ENCODE data around the gene OSBPL8. TPM values are rescaled to one million over a fixed set of nuclear protein-coding genes. Genes with fewer than 3 reads are reported as not detected.

Gene OSBPL8
- total and polyA plus RNA-seq, 9 of the 15 experiments (the other 6 are each of a cell fraction or from before 2014, with no cell fraction given): 17.4 to 82.7 (median 42.8) TPM

GRCh38 chr12:76409074-76409473, 150.5 kb downstream of the OSBPL8 start (continued):
- TF ChIP-seq SFPQ (IDR thresholded peaks at IDR 0.05; ENCODE audit: low read depth, low read length) (no peak), E4F1 (CRISPR knock-in tag; IDR thresholded peaks at IDR 0.05; ENCODE audit: borderline replicate concordance) (no peak), NFYB (IDR thresholded peaks at IDR 0.05; ENCODE audit: extremely low read depth, insufficient read length) (no peak), MED1 (CRISPR knock-in tag; IDR thresholded peaks at IDR 0.05; ENCODE audit: borderline replicate concordance) (no peak), HOMEZ (CRISPR knock-in tag; IDR thresholded peaks at IDR 0.05) (no peak), ZNF311 (CRISPR knock-in tag; IDR thresholded peaks at IDR 0.05) (no peak)
